Measurements from ENCODE around the gene GOLM1. TPM values are rescaled to one million over a fixed set of nuclear protein-coding genes. Genes with fewer than 3 reads are reported as not detected.

GOLM1 gene
- total and polyA plus RNA-seq, 4 donors: 7.9 to 28.5 (median 13.2) TPM

DNA sequence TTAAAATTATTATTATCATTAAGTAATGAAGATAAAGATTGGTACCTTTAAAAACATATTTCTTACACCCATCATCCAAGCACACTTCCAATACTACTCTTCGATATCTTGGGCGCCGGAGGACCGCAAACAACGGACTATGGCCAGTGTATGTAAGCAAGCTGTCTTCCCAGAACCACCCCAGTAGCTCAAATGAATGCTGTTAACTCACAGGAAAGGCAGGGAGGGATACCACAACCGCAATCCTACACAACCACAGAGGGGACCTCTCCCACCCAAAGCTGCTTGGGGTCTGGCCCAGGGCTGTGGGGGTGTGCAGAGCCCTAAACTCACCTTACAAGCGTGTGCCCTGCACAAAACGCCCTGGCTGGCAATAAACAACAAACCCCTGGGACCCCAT lies 20.6 kb downstream of the GOLM1 start (continued):
- TF ChIP-seq, protein P1, sequence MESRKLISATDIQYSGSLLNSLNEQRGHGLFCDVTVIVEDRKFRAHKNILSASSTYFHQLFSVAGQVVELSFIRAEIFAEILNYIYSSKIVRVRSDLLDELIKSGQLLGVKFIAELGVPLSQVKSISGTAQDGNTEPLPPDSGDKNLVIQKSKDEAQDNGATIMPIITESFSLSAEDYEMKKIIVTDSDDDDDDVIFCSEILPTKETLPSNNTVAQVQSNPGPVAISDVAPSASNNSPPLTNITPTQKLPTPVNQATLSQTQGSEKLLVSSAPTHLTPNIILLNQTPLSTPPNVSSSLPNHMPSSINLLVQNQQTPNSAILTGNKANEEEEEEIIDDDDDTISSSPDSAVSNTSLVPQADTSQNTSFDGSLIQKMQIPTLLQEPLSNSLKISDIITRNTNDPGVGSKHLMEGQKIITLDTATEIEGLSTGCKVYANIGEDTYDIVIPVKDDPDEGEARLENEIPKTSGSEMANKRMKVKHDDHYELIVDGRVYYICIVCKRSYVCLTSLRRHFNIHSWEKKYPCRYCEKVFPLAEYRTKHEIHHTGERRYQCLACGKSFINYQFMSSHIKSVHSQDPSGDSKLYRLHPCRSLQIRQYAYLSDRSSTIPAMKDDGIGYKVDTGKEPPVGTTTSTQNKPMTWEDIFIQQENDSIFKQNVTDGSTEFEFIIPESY (IDR thresholded peaks at IDR 0.05): no peak
- TF ChIP-seq FOXA2 (IDR thresholded peaks at IDR 0.05) (no peak), FOXA1 (IDR thresholded peaks at IDR 0.05) (no peak)
- TF ChIP-seq, protein P2, sequence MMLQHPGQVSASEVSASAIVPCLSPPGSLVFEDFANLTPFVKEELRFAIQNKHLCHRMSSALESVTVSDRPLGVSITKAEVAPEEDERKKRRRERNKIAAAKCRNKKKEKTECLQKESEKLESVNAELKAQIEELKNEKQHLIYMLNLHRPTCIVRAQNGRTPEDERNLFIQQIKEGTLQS (IDR thresholded peaks at IDR 0.05): no peak

DNA sequence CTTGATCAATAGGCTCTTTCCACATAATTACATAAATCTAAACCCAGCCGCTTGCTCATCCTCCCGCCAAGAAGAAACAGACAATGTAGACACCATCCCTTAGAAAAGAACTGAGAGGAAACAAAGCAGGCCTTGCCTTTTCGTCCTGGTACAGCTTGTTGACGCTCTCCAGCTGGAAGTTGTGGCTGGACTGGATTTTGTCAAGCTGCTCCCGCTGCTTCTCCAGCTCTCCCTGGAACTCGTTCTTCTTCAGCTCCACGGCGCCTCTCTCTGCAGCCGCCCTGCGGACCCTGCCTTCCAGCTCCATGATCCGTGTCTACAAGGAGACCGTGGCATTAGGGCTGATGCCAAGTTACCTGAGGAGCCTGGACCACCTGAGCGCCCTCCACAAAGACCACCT lies 22.1 kb downstream of the GOLM1 start:
- DNase-seq (ENCODE audit: low spot score): no peak
- Histone ChIP-seq H3K9ac (ENCODE audit: low read depth in 1 of 2, low read length in 2 of 2) (no peak overlapping the region), H3K4me1 (ENCODE audit: control insufficient read depth in 4 of 4, insufficient read depth in 4 of 4, low read length in 3 of 4) (no peaks in the 10 kb centered on the region), H3K27ac (ENCODE audit: low read depth in 1 of 2, low read length in 2 of 2) (no peak overlapping the region), H3K36me3 (ENCODE audit: control insufficient read depth in 4 of 4, insufficient read depth in 3 of 4, low read depth in 1 of 4, low read length in 3 of 4) (no peaks in the 10 kb centered on the region), H3K9me3 (ENCODE audit: control insufficient read depth in 4 of 4, low read length in 3 of 4) (no peaks in the 10 kb centered on the region), H3K4me3 (ENCODE audit: low read depth in 1 of 3, low read length in 3 of 3) (no peak overlapping the region), H3K27me3 (ENCODE audit: control insufficient read depth in 4 of 4, insufficient read depth in 4 of 4, low read length in 3 of 4) (no peaks in the 10 kb centered on the region)
- TF ChIP-seq RXRA (IDR thresholded peaks at IDR 0.05): no peak
- TF ChIP-seq RAD21 (IDR thresholded peaks at IDR 0.05): no peak
- TF ChIP-seq, protein P3, sequence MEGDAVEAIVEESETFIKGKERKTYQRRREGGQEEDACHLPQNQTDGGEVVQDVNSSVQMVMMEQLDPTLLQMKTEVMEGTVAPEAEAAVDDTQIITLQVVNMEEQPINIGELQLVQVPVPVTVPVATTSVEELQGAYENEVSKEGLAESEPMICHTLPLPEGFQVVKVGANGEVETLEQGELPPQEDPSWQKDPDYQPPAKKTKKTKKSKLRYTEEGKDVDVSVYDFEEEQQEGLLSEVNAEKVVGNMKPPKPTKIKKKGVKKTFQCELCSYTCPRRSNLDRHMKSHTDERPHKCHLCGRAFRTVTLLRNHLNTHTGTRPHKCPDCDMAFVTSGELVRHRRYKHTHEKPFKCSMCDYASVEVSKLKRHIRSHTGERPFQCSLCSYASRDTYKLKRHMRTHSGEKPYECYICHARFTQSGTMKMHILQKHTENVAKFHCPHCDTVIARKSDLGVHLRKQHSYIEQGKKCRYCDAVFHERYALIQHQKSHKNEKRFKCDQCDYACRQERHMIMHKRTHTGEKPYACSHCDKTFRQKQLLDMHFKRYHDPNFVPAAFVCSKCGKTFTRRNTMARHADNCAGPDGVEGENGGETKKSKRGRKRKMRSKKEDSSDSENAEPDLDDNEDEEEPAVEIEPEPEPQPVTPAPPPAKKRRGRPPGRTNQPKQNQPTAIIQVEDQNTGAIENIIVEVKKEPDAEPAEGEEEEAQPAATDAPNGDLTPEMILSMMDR (IDR thresholded peaks at IDR 0.05; ENCODE audit: low read depth, low read length, missing input control): no peak
- TF ChIP-seq, protein P1 (IDR thresholded peaks at IDR 0.05): no peak
- TF ChIP-seq JUND (IDR thresholded peaks at IDR 0.05): no peak
- no peak for TF ChIP-seq FOXA2 (IDR thresholded peaks at IDR 0.05)
- no peak for TF ChIP-seq YY1 (IDR thresholded peaks at IDR 0.05)
- 91% methylated on average over 13 of the region's 13 CpGs for WGBS

DNA sequence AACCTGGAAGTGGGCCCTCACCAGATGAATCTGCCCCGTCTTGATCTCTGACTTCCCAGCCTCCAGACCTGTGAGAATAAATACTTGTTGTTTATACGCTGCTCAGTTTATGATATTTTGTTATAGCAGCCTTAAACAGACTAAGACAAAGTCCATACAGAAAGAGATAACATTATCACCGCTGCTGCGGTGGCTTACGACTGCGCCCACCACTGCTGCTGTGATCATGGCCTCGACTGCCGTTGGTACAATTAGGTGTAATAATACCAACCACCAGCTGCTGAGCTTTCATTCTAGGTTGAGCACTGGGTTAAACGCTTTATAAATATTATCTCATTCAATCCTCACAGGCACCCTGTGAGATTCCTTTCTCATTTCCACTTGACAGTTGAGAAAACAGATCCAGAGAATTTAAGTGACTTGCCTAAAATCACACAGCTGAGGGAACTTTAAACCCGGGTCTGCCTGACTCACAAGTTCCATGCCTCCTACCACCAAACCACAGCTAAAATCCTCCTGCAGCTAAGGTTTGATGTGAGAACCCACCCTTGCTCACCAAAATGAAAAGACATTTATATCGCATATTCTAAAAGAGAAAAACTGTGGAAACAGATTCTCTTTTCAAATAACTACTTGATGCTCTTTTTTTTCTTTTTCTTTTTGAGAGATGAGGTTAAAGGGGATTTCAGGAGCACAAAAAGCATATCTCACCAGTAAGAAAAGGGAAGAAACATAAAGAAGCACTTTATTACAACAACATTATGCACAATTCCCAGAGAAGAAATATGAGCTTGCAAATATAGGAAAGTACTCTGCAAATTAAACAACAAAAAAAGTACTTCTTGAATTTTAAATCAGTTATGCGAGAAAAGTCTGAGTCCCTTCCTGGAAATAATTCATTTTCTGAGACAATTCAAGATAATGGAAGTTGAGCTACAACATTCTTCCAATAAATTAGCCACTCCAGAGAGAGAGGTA lies 23.9 kb downstream of the GOLM1 start:
- no peaks in the 10 kb centered on the region for H3K4me1 ChIP-seq (ENCODE audit: control insufficient read depth in 4 of 4, insufficient read depth in 4 of 4, low read length in 3 of 4)
- H3K36me3 ChIP-seq (ENCODE audit: control insufficient read depth in 4 of 4, insufficient read depth in 3 of 4, low read depth in 1 of 4, low read length in 3 of 4): no peaks in the 10 kb centered on the region
- H3K4me3 ChIP-seq (ENCODE audit: low read depth in 1 of 3, low read length in 3 of 3): no peak overlapping the region
- no peaks in the 10 kb centered on the region for H3K27me3 ChIP-seq (ENCODE audit: control insufficient read depth in 4 of 4, insufficient read depth in 4 of 4, low read length in 3 of 4)
- 90% methylated on average over 12 of the region's 12 CpGs for WGBS
- DNase-seq (ENCODE audit: low spot score): no peak
- H3K27ac ChIP-seq (ENCODE audit: low read depth in 1 of 2, low read length in 2 of 2): no peak overlapping the region
- no peak overlapping the region for H3K9ac ChIP-seq (ENCODE audit: low read depth in 1 of 2, low read length in 2 of 2)
- TF ChIP-seq SP1 (IDR thresholded peaks at IDR 0.05) (no peak), HNF4G (IDR thresholded peaks at IDR 0.05) (no peak), RAD21 (IDR thresholded peaks at IDR 0.05) (no peak), JUND (IDR thresholded peaks at IDR 0.05) (no peak), EGR1 (IDR thresholded peaks at IDR 0.05; ENCODE audit: low read depth in 2 of 2) (no peak), YY1 (IDR thresholded peaks at IDR 0.05) (no peak), GABPA (IDR thresholded peaks at IDR 0.05 in 1 of 2, conservative IDR thresholded peaks at IDR 0.05 in 1 of 2) (no peak), NR2F2 (IDR thresholded peaks at IDR 0.05) (no peak)
- TF ChIP-seq, protein P4, sequence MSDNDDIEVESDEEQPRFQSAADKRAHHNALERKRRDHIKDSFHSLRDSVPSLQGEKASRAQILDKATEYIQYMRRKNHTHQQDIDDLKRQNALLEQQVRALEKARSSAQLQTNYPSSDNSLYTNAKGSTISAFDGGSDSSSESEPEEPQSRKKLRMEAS (IDR thresholded peaks at IDR 0.05): no peak
- H3K9me3 ChIP-seq (ENCODE audit: control insufficient read depth in 4 of 4, low read length in 3 of 4): no peaks in the 10 kb centered on the region
